Neural progenitor cell (in vitro differentiated cells): ENCODE data around the gene KCNMA1. TPM values are rescaled to one million over a fixed set of nuclear protein-coding genes. Genes with fewer than 3 reads are reported as not detected.

Experiments
- DNase-seq: peaks from one replicate; pipeline ENCODE4 v3.0.0-alpha.2; 2016; ENCODE audit warnings: low spot score
- H2AFZ ChIP-seq: fragments of 200-600 bp; sonication (generic); replicated peaks from 2 replicates; pipeline ENCODE4 v1.6.1; 2016; ENCODE audit warnings: antibody characterized with exemption
- H3F3A ChIP-seq: fragments of 200-600 bp; sonication (generic); 2 replicates; pipeline ENCODE4 v1.6.1; 2016; ENCODE audit warnings: antibody characterized with exemption, low read depth
- H3K27ac ChIP-seq: fragments of 200-600 bp; sonication (generic); 2 replicates; pipeline ENCODE4 v1.5.1; 2016; ENCODE audit warnings: mild to moderate bottlenecking
- H3K27me3 ChIP-seq: fragments of 200-600 bp; sonication (generic); 2 replicates; pipeline ENCODE4 v1.6.1; 2016; ENCODE audit warnings: mild to moderate bottlenecking, moderate library complexity
- H3K36me3 ChIP-seq: fragments of 200-600 bp; sonication (generic); 2 replicates; pipeline ENCODE4 v1.5.1; 2016
- H3K4me1 ChIP-seq: fragments of 200-600 bp; sonication (generic); 2 replicates; pipeline ENCODE4 v1.6.1; 2016; ENCODE audit warnings: mixed run types
- H3K4me2 ChIP-seq: fragments of 200-600 bp; sonication (generic); 2 replicates; pipeline ENCODE4 v1.6.1; 2016
- H3K4me3 ChIP-seq: fragments of 200-600 bp; sonication (generic); 2 replicates; pipeline ENCODE4 v1.5.1; 2016
- H3K79me2 ChIP-seq: fragments of 200-600 bp; sonication (generic); 2 replicates; pipeline ENCODE4 v1.6.1; 2016; ENCODE audit warnings: low read depth
- H3K9ac ChIP-seq: fragments of 200-600 bp; sonication (generic); 2 replicates; pipeline ENCODE4 v1.6.1; 2016
- H3K9me3 ChIP-seq: fragments of 200-600 bp; sonication (generic); 2 replicates; pipeline ENCODE4 v1.5.1; 2016; ENCODE audit warnings: low read depth
- H4K20me1 ChIP-seq: fragments of 200-600 bp; sonication (generic); 2 replicates; pipeline ENCODE4 v1.6.1; 2016; ENCODE audit warnings: low read depth
- H3K27ac Mint-ChIP-seq: 3 replicates; pipeline ENCODE4 v1.8.0; 2021; ENCODE audit warnings: mixed read lengths
- H3K27me3 Mint-ChIP-seq: 2 replicates; pipeline ENCODE4 v1.8.0; 2022; ENCODE audit warnings: low read depth, mild to moderate bottlenecking, inconsistent platforms, moderate library complexity, mixed read lengths; ENCODE audit not compliant: insufficient read depth
- H3K36me3 Mint-ChIP-seq: 3 replicates; pipeline ENCODE4 v1.8.0; 2021; ENCODE audit warnings: mixed read lengths
- H3K4me1 Mint-ChIP-seq: 3 replicates; pipeline ENCODE4 v1.8.0; 2021; ENCODE audit warnings: mixed read lengths
- H3K4me3 Mint-ChIP-seq: 3 replicates; pipeline ENCODE4 v1.8.0; 2021; ENCODE audit warnings: mild to moderate bottlenecking, moderate library complexity, mixed read lengths
- H3K9me3 Mint-ChIP-seq: 3 replicates; pipeline ENCODE4 v1.8.0; 2020; ENCODE audit warnings: mixed read lengths
- EZH2 ChIP-seq: fragments of 200-600 bp; sonication (generic); IDR thresholded peaks from 2 replicates; pipeline ENCODE4 v1.6.1; 2017; ENCODE audit warnings: antibody characterized with exemption, mild to moderate bottlenecking, moderate library complexity
- EZH2phosphoT487 ChIP-seq: fragments of 200-600 bp; sonication (generic); IDR thresholded peaks from 2 replicates; pipeline ENCODE4 v1.6.1; 2017; ENCODE audit warnings: antibody characterized with exemption
- total RNA-seq: library from RNA; depleted of rRNA; stranded (reverse); fragments of >200 nt; gene quantifications from 2 replicates; pipeline ENCODE4 v1.2.3, GENCODE V29; 2015; ENCODE audit warnings: low replicate concordance
- TF ChIP-seq, protein P1 (sequence below): fragments of 200-600 bp; sonication (generic); IDR thresholded peaks from 2 replicates; pipeline ENCODE4 v1.5.1; 2017; ENCODE audit warnings: antibody characterized with exemption, mild to moderate bottlenecking

The KCNMA1 gene
- total RNA-seq, 1 donor from 2014 or later, result 2.4 TPM

DNA sequence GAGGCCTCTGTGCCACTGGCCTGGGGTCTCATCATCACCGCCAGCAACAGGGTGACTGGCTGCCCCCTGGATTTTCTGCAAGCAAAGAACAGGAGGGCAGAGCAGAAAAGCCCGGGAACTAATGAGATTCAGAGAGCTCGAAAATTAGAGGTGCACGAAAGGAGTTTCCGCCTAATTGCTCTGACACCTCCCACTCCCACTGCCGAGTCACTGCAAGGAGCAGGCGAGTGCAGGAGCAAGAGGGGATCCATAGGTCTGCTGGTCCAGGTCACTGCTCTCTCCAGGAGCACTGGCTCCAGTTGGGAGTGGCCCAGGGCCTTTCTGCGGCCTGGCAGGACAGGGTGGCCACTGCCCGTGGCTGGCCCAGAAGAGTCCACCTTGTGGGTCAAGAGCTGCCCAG, 276.2 kb downstream of the KCNMA1 start:
- no peak overlapping the region for H3K4me3 ChIP-seq
- no peaks in the 10 kb centered on the region for H3K79me2 ChIP-seq
- no peaks in the 10 kb centered on the region for H3K9me3 ChIP-seq
- Mint-ChIP-seq H3K4me3 (no peak overlapping the region), H3K27ac (peak overlapping the region; percentile 30), H3K27me3 (peaks cover 13% of the 10 kb centered on the region), H3K36me3 (no peaks in the 10 kb centered on the region), H3K4me1 (no peaks in the 10 kb centered on the region), H3K9me3 (no peaks in the 10 kb centered on the region)
- H3K27ac ChIP-seq, result no peak overlapping the region
- H3K9ac ChIP-seq, result no peak overlapping the region
- H3K4me2 ChIP-seq, result no peak overlapping the region
- TF ChIP-seq EZH2phosphoT487, result no peak
- TF ChIP-seq, protein P1, sequence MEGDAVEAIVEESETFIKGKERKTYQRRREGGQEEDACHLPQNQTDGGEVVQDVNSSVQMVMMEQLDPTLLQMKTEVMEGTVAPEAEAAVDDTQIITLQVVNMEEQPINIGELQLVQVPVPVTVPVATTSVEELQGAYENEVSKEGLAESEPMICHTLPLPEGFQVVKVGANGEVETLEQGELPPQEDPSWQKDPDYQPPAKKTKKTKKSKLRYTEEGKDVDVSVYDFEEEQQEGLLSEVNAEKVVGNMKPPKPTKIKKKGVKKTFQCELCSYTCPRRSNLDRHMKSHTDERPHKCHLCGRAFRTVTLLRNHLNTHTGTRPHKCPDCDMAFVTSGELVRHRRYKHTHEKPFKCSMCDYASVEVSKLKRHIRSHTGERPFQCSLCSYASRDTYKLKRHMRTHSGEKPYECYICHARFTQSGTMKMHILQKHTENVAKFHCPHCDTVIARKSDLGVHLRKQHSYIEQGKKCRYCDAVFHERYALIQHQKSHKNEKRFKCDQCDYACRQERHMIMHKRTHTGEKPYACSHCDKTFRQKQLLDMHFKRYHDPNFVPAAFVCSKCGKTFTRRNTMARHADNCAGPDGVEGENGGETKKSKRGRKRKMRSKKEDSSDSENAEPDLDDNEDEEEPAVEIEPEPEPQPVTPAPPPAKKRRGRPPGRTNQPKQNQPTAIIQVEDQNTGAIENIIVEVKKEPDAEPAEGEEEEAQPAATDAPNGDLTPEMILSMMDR, result no peak
- TF ChIP-seq EZH2, result no peak
- H3K27me3 ChIP-seq, result no peaks in the 10 kb centered on the region
- no peaks in the 10 kb centered on the region for H3K4me1 ChIP-seq
- no peak overlapping the region for H2AFZ ChIP-seq
- H4K20me1 ChIP-seq, result no peaks in the 10 kb centered on the region
- H3F3A ChIP-seq, result no peaks in the 10 kb centered on the region
- H3K36me3 ChIP-seq, result no peaks in the 10 kb centered on the region
- no peak for DNase-seq

DNA sequence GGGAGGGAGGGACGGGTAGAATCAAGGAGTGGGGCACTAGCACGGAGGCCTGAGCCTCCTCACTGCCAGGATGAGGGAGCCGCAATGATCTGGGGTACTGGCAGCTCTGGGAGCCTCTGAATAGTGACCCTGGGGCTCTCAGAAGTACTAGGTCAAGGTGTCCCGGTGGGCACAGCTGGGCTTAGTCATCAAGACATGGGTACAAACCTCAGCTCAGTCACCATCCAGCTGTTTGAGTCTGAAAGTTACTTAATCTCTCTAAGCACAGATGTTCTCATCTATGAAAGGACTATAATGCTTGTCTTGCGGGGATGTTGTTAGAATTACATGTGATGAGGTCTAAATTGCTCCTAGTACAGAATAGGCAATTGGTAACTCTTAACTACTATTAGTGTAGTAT, 276.8 kb downstream of the KCNMA1 start:
- Mint-ChIP-seq H3K4me3 (no peak overlapping the region), H3K9me3 (no peaks in the 10 kb centered on the region), H3K4me1 (no peaks in the 10 kb centered on the region), H3K36me3 (no peaks in the 10 kb centered on the region), H3K27me3 (peaks cover 13% of the 10 kb centered on the region), H3K27ac (no peak overlapping the region)
- Histone ChIP-seq H3K79me2 (no peaks in the 10 kb centered on the region), H3K9ac (no peak overlapping the region), H4K20me1 (no peaks in the 10 kb centered on the region), H3K4me3 (no peak overlapping the region), H3K4me1 (no peaks in the 10 kb centered on the region), H3K4me2 (no peak overlapping the region), H3K27me3 (no peaks in the 10 kb centered on the region), H3F3A (no peaks in the 10 kb centered on the region), H2AFZ (no peak overlapping the region), H3K36me3 (no peaks in the 10 kb centered on the region), H3K9me3 (no peaks in the 10 kb centered on the region), H3K27ac (no peak overlapping the region)
- DNase-seq, result no peak
- TF ChIP-seq, protein P1, result no peak
- no peak for TF ChIP-seq EZH2phosphoT487
- TF ChIP-seq EZH2, result no peak

DNA sequence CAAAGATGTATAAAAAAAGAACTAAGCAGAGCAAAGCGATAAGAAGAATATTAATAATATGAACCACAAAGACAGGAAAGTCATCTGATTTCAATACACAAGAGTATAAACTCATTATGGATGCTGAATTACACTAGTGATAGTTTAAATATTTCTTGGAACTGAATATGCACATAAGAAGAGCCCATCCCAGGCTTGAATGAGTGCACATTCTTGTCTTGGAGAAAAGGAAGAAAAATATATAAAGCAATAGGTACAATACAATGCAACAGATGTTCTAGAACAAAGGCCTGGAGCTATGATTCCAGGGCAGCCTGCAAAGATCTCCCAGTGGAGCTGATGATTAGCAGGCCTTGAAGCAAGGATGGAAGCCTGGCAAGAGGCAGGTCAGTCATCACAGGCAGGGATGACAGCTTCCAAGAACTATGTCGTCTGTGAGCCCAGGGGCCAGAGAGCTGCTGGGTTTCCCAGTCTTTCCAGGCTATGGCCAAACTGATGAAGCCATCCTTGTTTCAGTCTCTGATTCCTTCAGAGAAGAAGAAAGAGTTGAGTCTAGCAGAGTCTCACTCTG, 277.6 kb downstream of the KCNMA1 start:
- Histone ChIP-seq H3F3A (no peaks in the 10 kb centered on the region), H3K4me3 (no peak overlapping the region), H3K9ac (no peak overlapping the region), H3K4me1 (no peaks in the 10 kb centered on the region), H3K9me3 (no peaks in the 10 kb centered on the region), H3K27me3 (no peaks in the 10 kb centered on the region), H3K4me2 (no peak overlapping the region), H4K20me1 (no peaks in the 10 kb centered on the region), H3K36me3 (no peaks in the 10 kb centered on the region), H2AFZ (no peak overlapping the region), H3K27ac (no peak overlapping the region), H3K79me2 (no peaks in the 10 kb centered on the region)
- Mint-ChIP-seq H3K9me3 (no peaks in the 10 kb centered on the region), H3K4me1 (no peaks in the 10 kb centered on the region), H3K4me3 (no peak overlapping the region), H3K27me3 (peaks cover 13% of the 10 kb centered on the region), H3K36me3 (no peaks in the 10 kb centered on the region), H3K27ac (no peak overlapping the region)
- no peak for DNase-seq
- TF ChIP-seq EZH2, result no peak
- TF ChIP-seq EZH2phosphoT487, result no peak
- TF ChIP-seq, protein P1, result no peak
